Measurements from ENCODE around the gene ZNF212.

DNA sequence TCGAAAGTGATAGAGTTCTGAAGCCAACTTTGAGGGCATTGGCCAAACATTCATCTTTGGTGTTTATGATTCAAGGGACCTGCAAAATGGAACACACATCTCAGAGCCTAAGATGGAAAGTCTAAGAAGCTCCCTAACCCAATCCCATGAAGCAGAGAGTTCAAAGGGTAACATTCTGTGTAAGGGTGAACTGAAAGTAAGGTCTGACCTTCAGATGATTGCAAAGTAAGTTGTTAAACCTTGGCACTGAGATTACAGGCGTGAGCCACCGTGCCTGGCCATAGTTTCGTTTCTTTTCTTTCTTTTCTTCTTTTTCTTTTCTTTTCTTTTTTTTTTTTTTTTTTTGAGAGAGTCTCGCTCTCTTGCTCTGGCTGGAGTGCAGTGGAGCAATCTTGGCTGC, 2.2 kb downstream of the ZNF212 start:
- TF ChIP-seq, protein P1, sequence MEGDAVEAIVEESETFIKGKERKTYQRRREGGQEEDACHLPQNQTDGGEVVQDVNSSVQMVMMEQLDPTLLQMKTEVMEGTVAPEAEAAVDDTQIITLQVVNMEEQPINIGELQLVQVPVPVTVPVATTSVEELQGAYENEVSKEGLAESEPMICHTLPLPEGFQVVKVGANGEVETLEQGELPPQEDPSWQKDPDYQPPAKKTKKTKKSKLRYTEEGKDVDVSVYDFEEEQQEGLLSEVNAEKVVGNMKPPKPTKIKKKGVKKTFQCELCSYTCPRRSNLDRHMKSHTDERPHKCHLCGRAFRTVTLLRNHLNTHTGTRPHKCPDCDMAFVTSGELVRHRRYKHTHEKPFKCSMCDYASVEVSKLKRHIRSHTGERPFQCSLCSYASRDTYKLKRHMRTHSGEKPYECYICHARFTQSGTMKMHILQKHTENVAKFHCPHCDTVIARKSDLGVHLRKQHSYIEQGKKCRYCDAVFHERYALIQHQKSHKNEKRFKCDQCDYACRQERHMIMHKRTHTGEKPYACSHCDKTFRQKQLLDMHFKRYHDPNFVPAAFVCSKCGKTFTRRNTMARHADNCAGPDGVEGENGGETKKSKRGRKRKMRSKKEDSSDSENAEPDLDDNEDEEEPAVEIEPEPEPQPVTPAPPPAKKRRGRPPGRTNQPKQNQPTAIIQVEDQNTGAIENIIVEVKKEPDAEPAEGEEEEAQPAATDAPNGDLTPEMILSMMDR (IDR thresholded peaks at IDR 0.05 in 8 of 11, conservative IDR thresholded peaks at IDR 0.05 in 3 of 11): no peak
- TF ChIP-seq POLR2A (IDR thresholded peaks at IDR 0.05): no peak
- no peak for TF ChIP-seq POLR2AphosphoS5 (IDR thresholded peaks at IDR 0.05)
